A549 treated with DMSO at 1 μM for 4 hours (cell line): ENCODE measurements around the gene CTNND2. TPM values are rescaled to one million over a fixed set of nuclear protein-coding genes. Genes with fewer than 3 reads are reported as not detected.

Experiments
- total RNA-seq: library from RNA; stranded (reverse); fragments of 200-300 nt; extraction: Qiagen RNA extraction; gene quantifications from 5 replicates; pipeline ENCODE4 v1.2.3, GENCODE V29; 2022; ENCODE audit warnings: low read depth

Gene CTNND2, protein sequence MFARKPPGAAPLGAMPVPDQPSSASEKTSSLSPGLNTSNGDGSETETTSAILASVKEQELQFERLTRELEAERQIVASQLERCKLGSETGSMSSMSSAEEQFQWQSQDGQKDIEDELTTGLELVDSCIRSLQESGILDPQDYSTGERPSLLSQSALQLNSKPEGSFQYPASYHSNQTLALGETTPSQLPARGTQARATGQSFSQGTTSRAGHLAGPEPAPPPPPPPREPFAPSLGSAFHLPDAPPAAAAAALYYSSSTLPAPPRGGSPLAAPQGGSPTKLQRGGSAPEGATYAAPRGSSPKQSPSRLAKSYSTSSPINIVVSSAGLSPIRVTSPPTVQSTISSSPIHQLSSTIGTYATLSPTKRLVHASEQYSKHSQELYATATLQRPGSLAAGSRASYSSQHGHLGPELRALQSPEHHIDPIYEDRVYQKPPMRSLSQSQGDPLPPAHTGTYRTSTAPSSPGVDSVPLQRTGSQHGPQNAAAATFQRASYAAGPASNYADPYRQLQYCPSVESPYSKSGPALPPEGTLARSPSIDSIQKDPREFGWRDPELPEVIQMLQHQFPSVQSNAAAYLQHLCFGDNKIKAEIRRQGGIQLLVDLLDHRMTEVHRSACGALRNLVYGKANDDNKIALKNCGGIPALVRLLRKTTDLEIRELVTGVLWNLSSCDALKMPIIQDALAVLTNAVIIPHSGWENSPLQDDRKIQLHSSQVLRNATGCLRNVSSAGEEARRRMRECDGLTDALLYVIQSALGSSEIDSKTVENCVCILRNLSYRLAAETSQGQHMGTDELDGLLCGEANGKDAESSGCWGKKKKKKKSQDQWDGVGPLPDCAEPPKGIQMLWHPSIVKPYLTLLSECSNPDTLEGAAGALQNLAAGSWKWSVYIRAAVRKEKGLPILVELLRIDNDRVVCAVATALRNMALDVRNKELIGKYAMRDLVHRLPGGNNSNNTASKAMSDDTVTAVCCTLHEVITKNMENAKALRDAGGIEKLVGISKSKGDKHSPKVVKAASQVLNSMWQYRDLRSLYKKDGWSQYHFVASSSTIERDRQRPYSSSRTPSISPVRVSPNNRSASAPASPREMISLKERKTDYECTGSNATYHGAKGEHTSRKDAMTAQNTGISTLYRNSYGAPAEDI (N-terminal part only)
- total RNA-seq = not detected in 5 replicates

DNA sequence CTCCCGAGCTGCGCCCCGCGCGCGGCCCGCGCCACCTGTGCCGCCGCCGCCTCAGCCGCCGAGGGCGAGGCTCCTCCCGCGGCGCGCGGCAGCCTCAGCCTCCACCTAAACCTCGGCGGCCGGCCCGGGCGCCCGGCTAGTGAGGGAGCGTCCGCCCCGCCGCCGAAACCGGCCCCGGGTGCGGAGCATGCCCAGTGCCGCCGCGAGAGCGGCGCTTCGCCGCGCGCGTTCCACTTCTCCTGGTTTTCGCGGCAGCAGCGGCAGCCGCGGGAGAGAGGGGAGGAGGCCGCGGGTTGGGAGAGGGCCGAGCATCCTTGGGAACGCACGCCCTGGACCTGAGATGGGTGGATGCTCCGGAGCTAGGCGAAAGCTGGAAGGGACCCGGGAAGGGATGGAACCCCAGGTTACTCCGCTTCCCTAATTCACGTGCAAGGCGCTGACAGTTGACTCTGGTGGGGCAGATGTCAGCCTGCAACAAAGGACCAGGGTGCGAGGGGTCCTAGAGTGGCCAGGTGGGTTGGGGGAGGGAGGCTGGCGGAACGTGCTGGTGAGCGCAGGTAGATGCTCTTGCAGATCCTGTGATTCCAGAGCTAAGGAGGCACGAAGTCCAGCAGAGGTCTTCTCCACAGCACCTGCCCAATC, at the start of gene CTNND2:
TSS of gene CTNND2 (minus strand) at position 182 of the 642 bp plus-strand sequence. CDS start 593 bp downstream, outside the sequence.

